Panc1 (cell line): ENCODE measurements around the gene CHMP1B. TPM values are rescaled to one million over a fixed set of nuclear protein-coding genes. Genes with fewer than 3 reads are reported as not detected.

ENCODE experiments used
- ATAC-seq: fragments of 200-7000 bp; cut with Tn5 transposase; 2 replicates; pipeline ENCODE4 v1.9.1; 2020; ENCODE audit warnings: mild to moderate bottlenecking, moderate library complexity
- BruUV-seq: library from RNA; stranded (reverse); fragments of 400-500 nt; replicated peaks from 2 replicates; lab custom pipeline; 2021; lab: Mats Ljungman, UMichigan
- CTCF ChIA-PET: fragments of 300-600 bp; sonication (Branson Sonifier 250); formaldehyde crosslinking; loops from one replicate; lab custom pipeline; 2022; ENCODE audit warnings: antibody characterized with exemption; lab: Charles Lee
- POLR2A ChIA-PET: fragments of 300-600 bp; sonication (Branson Sonifier 250); formaldehyde crosslinking; loops from one replicate; lab custom pipeline; 2022; ENCODE audit warnings: antibody characterized with exemption; lab: Charles Lee
- DNase-seq: peaks from one replicate; pipeline ENCODE4 v3.0.0-alpha.2; 2010; ENCODE audit warnings: low read depth, low spot score
- H3K27ac ChIP-seq: 2 replicates; pipeline ENCODE4 v1.5.1; 2011; ENCODE audit warnings: mild to moderate bottlenecking, low read length, inconsistent platforms
- H3K27me3 ChIP-seq: fragments of 200-500 bp; sonication (Bioruptor generic); 2 replicates; pipeline ENCODE4 v1.6.0; 2014; ENCODE audit warnings: low read length, inconsistent platforms; ENCODE audit not compliant: control insufficient read depth, insufficient read depth
- H3K36me3 ChIP-seq: fragments of 200-500 bp; sonication (Bioruptor generic); 2 replicates; pipeline ENCODE4 v1.5.1; 2014; ENCODE audit warnings: inconsistent platforms, mild to moderate bottlenecking, low read length, moderate library complexity; ENCODE audit not compliant: control insufficient read depth, insufficient read depth
- H3K4me1 ChIP-seq: 2 replicates; pipeline ENCODE4 v1.5.1; 2011; ENCODE audit warnings: inconsistent platforms, mild to moderate bottlenecking, low read length, moderate library complexity; ENCODE audit not compliant: control insufficient read depth, insufficient read depth
- H3K4me3 ChIP-seq, 2 experiments: 2 replicates each; pipeline ENCODE4 v1.5.1; 2011 to 2012; ENCODE audit warnings: low read depth in 2 of 2, low read length in 2 of 2, mild to moderate bottlenecking in 2 of 2, inconsistent platforms in 1 of 2, moderate library complexity in 1 of 2
- H3K9me3 ChIP-seq: fragments of 200-500 bp; sonication (Bioruptor generic); 2 replicates; pipeline ENCODE4 v1.5.1; 2014; ENCODE audit warnings: low read depth, mild to moderate bottlenecking, inconsistent platforms, low read length, moderate library complexity; ENCODE audit not compliant: control insufficient read depth, insufficient read depth
- CTCF ChIP-seq: fragments of 450-650 bp; IDR thresholded peaks from 2 replicates; pipeline ENCODE4 v1.5.1; 2017; ENCODE audit warnings: mild to moderate bottlenecking
- POLR2AphosphoS5 ChIP-seq: IDR thresholded peaks from 2 replicates; pipeline ENCODE4 v1.6.1; 2012; ENCODE audit warnings: mild to moderate bottlenecking, low read depth, low read length, moderate library complexity
- REST ChIP-seq, 2 experiments: IDR thresholded peaks; 2 replicates each; pipeline ENCODE4 v1.6.1; 2011 to 2012; ENCODE audit warnings: low read depth in 2 of 2, control low read depth in 1 of 2, low read length in 1 of 2, mild to moderate bottlenecking in 1 of 2, moderate library complexity in 1 of 2; ENCODE audit not compliant: insufficient read depth in 1 of 2
- SIN3A ChIP-seq: IDR thresholded peaks from 2 replicates; pipeline ENCODE4 v1.6.1; 2012; ENCODE audit warnings: low read depth, mild to moderate bottlenecking, low read length, moderate library complexity, borderline replicate concordance; ENCODE audit not compliant: insufficient read depth
- TCF7L2 ChIP-seq: IDR thresholded peaks from 2 replicates; pipeline ENCODE4 v1.6.1; 2011; ENCODE audit warnings: mild to moderate bottlenecking, low read depth, low read length, inconsistent platforms
- in situ Hi-C: cut with HindIII; loops from 2 replicates; pipeline ENCODE4 v1.10.0; 2016; ENCODE audit warnings: low sequenced_read_pairs, low pct_unique_long_range_greater_than_20kb
- intact Hi-C: fragments of 100-400 bp; cut with micrococcal nuclease; formaldehyde crosslinking; loops from one replicate; pipeline ENCODE4 v1.10.0; 2022; ENCODE audit not compliant: unreplicated experiment
- total RNA-seq: library from RNA; stranded (reverse); gene quantifications from one replicate; pipeline ENCODE4 v1.2.1, GENCODE V29; 2021; ENCODE audit not compliant: unreplicated experiment

CHMP1B gene
- total RNA-seq, 1 experiment from 2014 or later: 17.1 TPM

- ChIA-PET POLR2A (no interaction called here), CTCF (no interaction called here)
- TF ChIP-seq CTCF (no peak), POLR2AphosphoS5 (no peak), REST (IDR thresholded peaks at IDR 0.05; ENCODE audit: insufficient read depth in 1 of 2, low read depth in 2 of 2, low read length in 1 of 2) (no peak)
- H3K27me3 ChIP-seq: no peaks in the 10 kb centered on the region
- H3K4me3 ChIP-seq: no peak overlapping the region
- ATAC-seq (no peak), DNase-seq (no peak)
- H3K4me1 ChIP-seq: no peaks in the 10 kb centered on the region
- H3K27ac ChIP-seq: no peak overlapping the region
- no peaks in the 10 kb centered on the region for H3K9me3 ChIP-seq
- no TSS peak for BruUV-seq
- intact Hi-C loops: no loop called here
- in situ Hi-C loops: no loop called here
- H3K36me3 ChIP-seq: no peaks in the 10 kb centered on the region
Measured at GRCh38 chr18:11877497-11878135, 26.4 kb downstream of the CHMP1B start.

- Histone ChIP-seq H3K4me3 (no peak overlapping the region), H3K27ac (no peak overlapping the region), H3K4me1 (no peaks in the 10 kb centered on the region), H3K9me3 (no peaks in the 10 kb centered on the region), H3K27me3 (no peaks in the 10 kb centered on the region), H3K36me3 (no peaks in the 10 kb centered on the region)
- no TSS peak for BruUV-seq
- POLR2A ChIA-PET: no interaction called here
- no peak for DNase-seq
- TF ChIP-seq POLR2AphosphoS5 (no peak), SIN3A (no peak), REST (IDR thresholded peaks at IDR 0.05; ENCODE audit: insufficient read depth in 1 of 2, low read depth in 2 of 2, low read length in 1 of 2) (no peak), TCF7L2 (no peak), CTCF (no peak)
- CTCF ChIA-PET: no interaction called here
- no peak for ATAC-seq
- intact Hi-C loops (no loop called here), in situ Hi-C loops (no loop called here)
Measured at GRCh38 chr18:11880586-11881304, 29.5 kb downstream of the CHMP1B start.
